Osteoblast (primary cell): ENCODE results near the gene ZNF227. TPM values are rescaled to one million over a fixed set of nuclear protein-coding genes. Genes with fewer than 3 reads are reported as not detected.

Experiments
- DNase-seq: peaks from one replicate; pipeline ENCODE4 v3.0.0; 2011; ENCODE audit warnings: low spot score, mixed read lengths; ENCODE audit not compliant: insufficient read length; ENCODE audit errors: missing footprints
- H2AFZ ChIP-seq: 2 replicates; pipeline ENCODE4 v1.6.0; 2011; ENCODE audit warnings: mild to moderate bottlenecking, low read length
- H3K27ac ChIP-seq: 2 replicates; pipeline ENCODE4 v1.5.1; 2011; ENCODE audit warnings: mild to moderate bottlenecking, low read depth, low read length, moderate library complexity
- H3K27me3 ChIP-seq: 2 replicates; pipeline ENCODE4 v1.6.0; 2012; ENCODE audit warnings: mild to moderate bottlenecking, control low read depth, inconsistent platforms, low read length, moderate library complexity; ENCODE audit not compliant: insufficient read depth
- H3K36me3 ChIP-seq: 2 replicates; pipeline ENCODE4 v1.5.1; 2011; ENCODE audit warnings: mild to moderate bottlenecking, low read length, control low read depth, moderate library complexity; ENCODE audit not compliant: insufficient read depth
- H3K4me1 ChIP-seq: 2 replicates; pipeline ENCODE4 v1.5.1; 2011; ENCODE audit warnings: mild to moderate bottlenecking, low read length, control low read depth, moderate library complexity; ENCODE audit not compliant: insufficient read depth
- H3K4me2 ChIP-seq: 2 replicates; pipeline ENCODE4 v1.6.0; 2011; ENCODE audit warnings: mild to moderate bottlenecking, low read length; ENCODE audit not compliant: insufficient read depth
- H3K4me3 ChIP-seq: fragments of 200-600 bp; sonication (generic); 3 replicates; pipeline ENCODE4 v1.5.1; 2012; ENCODE audit warnings: mild to moderate bottlenecking, low read length, inconsistent platforms; ENCODE audit not compliant: insufficient read depth
- H3K79me2 ChIP-seq: 2 replicates; pipeline ENCODE4 v1.6.0; 2012; ENCODE audit warnings: mild to moderate bottlenecking, low read length, control low read depth, inconsistent platforms; ENCODE audit not compliant: insufficient read depth
- H3K9me3 ChIP-seq: 2 replicates; pipeline ENCODE4 v1.5.1; 2011; ENCODE audit warnings: low read depth, low read length, control low read depth
- H4K20me1 ChIP-seq: 2 replicates; pipeline ENCODE4 v1.6.0; 2012; ENCODE audit warnings: mild to moderate bottlenecking, low read length, control low read depth; ENCODE audit not compliant: insufficient read depth
- total RNA-seq: library from RNA; depleted of rRNA; stranded (reverse); fragments of >200 nt; gene quantifications from 2 replicates; pipeline ENCODE4 v1.2.3, GENCODE V29; 2012
- TF ChIP-seq, protein P1 (sequence below): IDR thresholded peaks from 2 replicates; pipeline ENCODE4 v1.5.1; 2011; ENCODE audit warnings: mild to moderate bottlenecking, low read depth, low read length, moderate library complexity; ENCODE audit errors: extremely low read depth

Gene ZNF227
- total RNA-seq, 1 donor: 20.6 TPM

DNA sequence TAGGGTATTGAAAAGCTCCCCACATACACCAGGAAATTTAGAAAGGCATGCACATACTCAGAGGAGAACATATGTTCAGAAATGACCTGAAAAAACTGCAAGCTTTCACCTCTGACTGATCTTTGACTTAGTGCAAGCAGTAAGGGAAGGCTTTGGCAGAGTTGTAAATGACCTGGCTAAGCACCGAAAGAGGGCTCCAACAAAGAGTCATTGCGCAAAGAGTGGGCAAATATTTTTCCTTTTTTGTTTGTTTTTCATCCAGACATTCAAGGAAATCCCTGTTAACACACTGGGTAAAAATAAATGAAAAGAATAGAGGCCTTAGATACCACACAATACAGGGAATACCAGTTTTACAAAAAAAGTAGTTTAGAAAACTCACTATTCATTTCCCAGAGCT is 42.2 kb downstream of the ZNF227 start:
- TF ChIP-seq, protein P1, sequence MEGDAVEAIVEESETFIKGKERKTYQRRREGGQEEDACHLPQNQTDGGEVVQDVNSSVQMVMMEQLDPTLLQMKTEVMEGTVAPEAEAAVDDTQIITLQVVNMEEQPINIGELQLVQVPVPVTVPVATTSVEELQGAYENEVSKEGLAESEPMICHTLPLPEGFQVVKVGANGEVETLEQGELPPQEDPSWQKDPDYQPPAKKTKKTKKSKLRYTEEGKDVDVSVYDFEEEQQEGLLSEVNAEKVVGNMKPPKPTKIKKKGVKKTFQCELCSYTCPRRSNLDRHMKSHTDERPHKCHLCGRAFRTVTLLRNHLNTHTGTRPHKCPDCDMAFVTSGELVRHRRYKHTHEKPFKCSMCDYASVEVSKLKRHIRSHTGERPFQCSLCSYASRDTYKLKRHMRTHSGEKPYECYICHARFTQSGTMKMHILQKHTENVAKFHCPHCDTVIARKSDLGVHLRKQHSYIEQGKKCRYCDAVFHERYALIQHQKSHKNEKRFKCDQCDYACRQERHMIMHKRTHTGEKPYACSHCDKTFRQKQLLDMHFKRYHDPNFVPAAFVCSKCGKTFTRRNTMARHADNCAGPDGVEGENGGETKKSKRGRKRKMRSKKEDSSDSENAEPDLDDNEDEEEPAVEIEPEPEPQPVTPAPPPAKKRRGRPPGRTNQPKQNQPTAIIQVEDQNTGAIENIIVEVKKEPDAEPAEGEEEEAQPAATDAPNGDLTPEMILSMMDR: no peak

DNA sequence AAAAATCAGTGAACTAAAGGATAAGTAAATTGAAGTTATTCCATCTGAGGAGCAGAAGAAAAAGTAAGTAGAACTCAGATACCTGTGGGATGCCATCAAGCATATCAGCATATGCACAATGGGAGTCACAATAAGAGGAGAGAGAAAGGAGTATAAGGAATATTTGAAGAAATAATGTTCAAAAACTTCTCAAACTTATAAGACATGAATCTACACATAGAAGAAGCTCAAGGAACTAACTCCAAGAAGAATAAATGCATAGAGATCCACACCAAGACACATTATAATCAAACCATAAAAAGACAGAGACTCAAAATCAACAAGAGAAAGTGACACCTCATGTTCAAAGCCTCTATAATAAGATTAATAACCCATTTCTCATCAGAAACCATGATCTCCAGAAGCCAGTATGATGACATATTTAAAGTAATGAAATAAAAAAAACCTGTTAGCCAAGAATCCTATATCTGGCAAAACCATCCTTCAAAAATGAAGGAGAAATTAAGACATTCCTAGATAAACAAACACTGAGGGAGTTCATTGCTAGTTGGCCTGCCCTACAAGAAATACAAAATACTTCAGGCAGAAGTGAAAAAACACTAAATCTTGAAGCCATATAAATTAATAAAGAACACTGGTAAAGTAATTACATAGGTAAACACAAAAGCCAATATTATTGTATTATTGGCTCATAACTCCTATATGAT is 43.5 kb downstream of the ZNF227 start:
- DNase-seq: no peak
- no peak overlapping the region for H3K4me2 ChIP-seq
- no peak overlapping the region for H3K27ac ChIP-seq
- no peaks in the 10 kb centered on the region for H3K79me2 ChIP-seq
- no peaks in the 10 kb centered on the region for H3K36me3 ChIP-seq
- H3K9me3 ChIP-seq: peaks cover 7% of the 10 kb centered on the region
- no peak overlapping the region for H2AFZ ChIP-seq
- TF ChIP-seq, protein P1: no peak
- no peak overlapping the region for H3K4me3 ChIP-seq
- peaks cover 7% of the 10 kb centered on the region for H3K4me1 ChIP-seq
- H3K27me3 ChIP-seq: no peaks in the 10 kb centered on the region
- H4K20me1 ChIP-seq: no peaks in the 10 kb centered on the region

More for the DNA sequence above, 42.2 kb downstream of the ZNF227 start:
- Histone ChIP-seq H3K4me3 (no peak overlapping the region), H3K27me3 (no peaks in the 10 kb centered on the region), H3K9me3 (peaks cover 9% of the 10 kb centered on the region), H2AFZ (no peak overlapping the region), H3K79me2 (no peaks in the 10 kb centered on the region), H4K20me1 (no peaks in the 10 kb centered on the region), H3K36me3 (no peaks in the 10 kb centered on the region), H3K4me1 (no peaks in the 10 kb centered on the region), H3K4me2 (no peak overlapping the region), H3K27ac (no peak overlapping the region)
- DNase-seq: no peak

DNA sequence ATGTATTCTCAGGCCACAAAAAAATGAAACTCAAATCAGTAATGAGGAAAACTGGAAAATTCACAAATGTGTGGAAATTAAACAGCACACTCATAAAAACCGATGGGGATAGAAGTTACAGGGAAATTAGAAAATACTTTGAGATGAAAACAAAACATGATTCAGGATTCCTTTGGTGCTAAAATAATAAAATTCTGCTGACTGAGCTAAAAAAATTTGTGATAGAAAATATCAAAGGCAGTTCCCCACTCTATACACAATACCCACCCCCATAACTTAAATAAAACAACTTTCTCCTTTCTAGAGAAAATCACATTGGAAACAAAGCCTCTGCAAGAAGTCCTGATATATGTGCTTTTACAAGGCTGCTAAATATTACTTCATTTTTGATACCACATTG is 45.8 kb downstream of the ZNF227 start:
- H3K4me3 ChIP-seq: no peak overlapping the region
- H3K27me3 ChIP-seq: no peaks in the 10 kb centered on the region
- H3K27ac ChIP-seq: no peak overlapping the region
- H3K36me3 ChIP-seq: no peaks in the 10 kb centered on the region
- H3K79me2 ChIP-seq: no peaks in the 10 kb centered on the region
- H4K20me1 ChIP-seq: no peaks in the 10 kb centered on the region
- H3K4me1 ChIP-seq: peaks cover 7% of the 10 kb centered on the region
- no peak overlapping the region for H3K4me2 ChIP-seq
- H2AFZ ChIP-seq: no peak overlapping the region
- DNase-seq: no peak
- TF ChIP-seq, protein P1: no peak
- H3K9me3 ChIP-seq: peaks cover 7% of the 10 kb centered on the region

DNA sequence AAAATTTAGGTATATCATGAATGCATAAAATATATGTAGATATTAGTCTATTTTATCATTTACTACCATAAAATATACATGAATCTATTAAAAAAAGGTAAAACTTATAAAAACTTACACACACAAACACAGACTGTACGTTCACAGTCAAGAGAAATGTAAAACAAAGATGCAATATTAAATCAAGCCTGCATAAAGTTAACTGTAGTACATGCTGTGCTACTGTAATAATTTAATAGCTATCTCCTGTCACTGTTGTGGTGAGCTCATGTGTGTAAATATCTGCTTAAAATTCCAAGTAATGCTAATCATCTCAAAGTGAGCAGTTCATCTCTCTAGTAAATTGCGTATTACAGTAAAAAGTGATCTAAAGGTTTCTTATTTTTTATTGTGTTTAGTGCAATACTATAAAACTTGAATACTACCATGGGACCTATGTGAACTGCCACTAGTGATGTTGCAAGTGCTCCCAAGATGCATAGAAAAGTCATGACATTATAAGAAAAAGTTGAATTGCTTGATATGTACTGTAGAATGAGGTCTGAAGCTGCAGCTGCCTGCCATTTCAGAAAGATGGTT is 46.6 kb downstream of the ZNF227 start:
- H3K27ac ChIP-seq: no peak overlapping the region
- H3K79me2 ChIP-seq: no peaks in the 10 kb centered on the region
- no peaks in the 10 kb centered on the region for H3K27me3 ChIP-seq
- no peak overlapping the region for H3K4me3 ChIP-seq
- peaks cover 7% of the 10 kb centered on the region for H3K9me3 ChIP-seq
- no peak overlapping the region for H2AFZ ChIP-seq
- no peaks in the 10 kb centered on the region for H3K36me3 ChIP-seq
- H3K4me1 ChIP-seq: peaks cover 7% of the 10 kb centered on the region
- H4K20me1 ChIP-seq: no peaks in the 10 kb centered on the region
- no peak overlapping the region for H3K4me2 ChIP-seq
- TF ChIP-seq, protein P1: no peak
- DNase-seq: no peak
